GM12874 (cell line): Measurements from ENCODE around the gene IRF2BPL.

ENCODE experiments used
- CTCF ChIP-seq: IDR thresholded peaks from 2 replicates; pipeline ENCODE4 v1.5.1; 2011; ENCODE audit warnings: low read depth, mild to moderate bottlenecking, control low read depth, low read length, moderate library complexity; ENCODE audit not compliant: insufficient read depth

IRF2BPL gene

DNA sequence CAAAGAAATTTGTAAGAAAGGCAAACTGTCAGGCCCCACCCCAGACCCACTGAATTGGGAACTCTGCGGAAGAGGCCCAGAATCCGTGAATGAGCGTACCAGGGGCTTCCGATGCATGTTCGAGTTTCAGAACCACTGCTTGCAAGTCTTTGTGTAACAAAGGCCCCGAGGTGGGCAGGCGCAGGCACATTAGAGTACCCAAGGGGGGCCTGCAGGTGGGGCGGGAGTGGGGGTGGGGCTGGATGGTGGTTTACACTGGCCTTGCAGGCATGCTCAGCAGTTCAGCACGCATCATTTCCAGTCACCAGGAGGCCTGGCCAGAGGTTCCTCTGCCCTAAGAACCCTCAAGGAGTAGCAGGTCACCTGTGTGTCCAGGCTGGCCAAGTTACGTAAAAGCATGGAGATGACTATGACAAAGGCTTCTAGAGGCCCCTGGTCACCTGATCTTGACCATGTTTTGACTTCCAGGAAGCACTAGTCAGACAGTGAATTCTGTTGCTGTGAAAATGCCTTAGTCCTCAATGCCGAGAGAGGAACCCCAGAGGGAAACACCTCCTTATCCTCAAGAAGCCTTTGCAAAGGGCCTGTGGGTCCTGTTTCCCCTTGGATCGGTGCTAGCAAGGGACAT, 33.2 kb upstream of the IRF2BPL start:
- TF ChIP-seq CTCF: no peak

DNA sequence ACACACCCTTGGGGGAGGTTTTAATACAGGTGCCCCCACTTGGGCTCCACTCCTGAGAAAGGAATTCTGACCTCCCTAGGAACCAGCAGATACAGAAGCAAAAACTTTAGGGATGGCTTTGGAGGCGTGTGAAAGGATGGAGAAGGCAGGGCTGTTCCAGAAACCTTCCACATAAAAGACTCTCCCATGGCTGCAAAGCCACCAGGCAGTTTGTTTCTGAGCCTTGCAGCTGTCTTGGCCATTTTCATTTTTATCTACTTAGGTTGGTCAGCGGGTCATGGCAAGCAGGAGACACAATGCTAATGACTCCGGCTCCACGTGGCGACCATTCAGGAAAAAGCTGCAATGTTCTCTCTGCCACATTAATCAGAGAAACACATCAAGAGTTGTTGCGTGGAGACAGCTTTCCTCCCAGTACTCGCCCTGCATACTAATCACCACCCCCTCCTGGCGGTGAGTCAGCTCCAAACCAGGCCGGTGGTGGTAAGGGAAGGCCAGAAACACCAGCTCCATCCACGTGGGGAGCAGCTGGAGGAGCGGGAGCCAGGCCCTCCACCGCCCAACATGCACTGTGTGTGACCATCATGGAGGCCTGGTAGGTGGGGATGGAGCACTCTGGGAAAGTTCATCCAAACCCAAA, 30.9 kb upstream of the IRF2BPL start:
- TF ChIP-seq CTCF: no peak

GRCh38 chr14:77058785-77059184, 30.3 kb upstream of the IRF2BPL start:
- TF ChIP-seq CTCF: no peak

- TF ChIP-seq CTCF: no peak
Measured at GRCh38 chr14:77058117-77058516, 29.6 kb upstream of the IRF2BPL start.

DNA sequence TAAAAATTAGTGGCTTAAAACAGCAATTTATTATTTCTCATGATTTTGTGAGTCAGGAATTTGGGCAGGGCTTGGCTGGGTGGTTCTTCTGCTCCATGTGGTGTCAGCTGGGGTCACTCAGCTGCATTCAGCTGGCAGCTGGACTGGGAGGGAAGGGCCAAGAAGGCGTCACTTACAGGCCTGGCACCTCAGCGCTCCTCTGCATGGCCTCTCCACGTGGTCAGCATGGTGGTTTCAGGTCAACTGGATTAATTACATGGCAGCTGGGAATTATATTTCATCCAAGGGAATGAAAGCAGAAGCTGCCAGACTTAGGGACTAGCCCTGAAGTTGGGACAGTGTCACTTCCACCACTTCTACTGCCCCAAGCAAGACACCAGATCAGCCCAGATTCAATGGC, 27.5 kb upstream of the IRF2BPL start:
- TF ChIP-seq CTCF: no peak

GRCh38 chr14:77055306-77055705, 26.8 kb upstream of the IRF2BPL start:
- TF ChIP-seq CTCF: no peak

DNA sequence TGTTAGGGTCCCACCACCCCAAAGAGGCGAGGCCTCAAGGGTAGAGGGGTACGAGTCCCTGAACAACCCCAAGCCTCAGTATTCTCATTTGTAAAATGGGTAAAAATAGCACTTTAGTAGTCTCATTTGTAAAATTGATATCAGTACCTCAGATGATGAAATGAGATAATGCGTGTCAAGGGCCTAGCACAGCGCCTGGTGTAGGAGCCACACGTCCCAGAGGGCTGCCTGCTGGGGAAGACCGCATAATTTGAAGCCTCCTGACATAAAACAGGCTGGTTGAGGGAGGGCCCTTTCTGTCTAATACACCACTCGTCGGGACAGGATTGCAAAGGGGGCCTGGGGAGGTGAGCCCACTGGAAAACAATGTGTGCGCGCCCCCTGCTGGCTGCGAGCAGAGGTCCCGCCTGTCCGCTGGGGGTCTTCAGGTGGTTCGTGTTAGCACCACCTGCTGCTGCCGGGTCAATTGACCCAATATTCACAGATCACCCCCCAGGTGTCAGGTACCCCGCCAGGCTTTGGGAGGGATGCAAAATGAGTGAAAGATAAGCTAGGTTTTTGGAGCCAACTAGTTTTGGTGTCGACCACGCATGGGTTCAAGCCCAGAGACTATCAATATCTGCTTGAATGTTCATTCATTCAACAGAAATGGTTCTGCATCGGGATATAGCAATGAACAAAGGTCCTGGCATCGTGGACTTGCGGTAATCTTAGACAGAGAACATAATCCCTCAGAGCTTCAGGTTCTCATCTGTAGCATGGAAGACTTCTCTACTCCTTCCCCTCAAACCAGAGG, 24.7 kb upstream of the IRF2BPL start:
- peak; percentile 90 for TF ChIP-seq CTCF
